Fibroblast of lung (primary cell): ENCODE data around the gene TDRD7.

Experiments
- CTCF ChIP-seq, 2 donors: IDR thresholded peaks in 1 of 2; conservative IDR thresholded peaks in 1 of 2; 1 replicate in 1 of 2; 2 replicates in 1 of 2; pipeline ENCODE4 v1.5.1; 2011 to 2012; ENCODE audit warnings: low read length in 2 of 2, control low read depth in 1 of 2, inconsistent platforms in 1 of 2, low read depth in 1 of 2, mild to moderate bottlenecking in 1 of 2
- EZH2 ChIP-seq: IDR thresholded peaks from 2 replicates; pipeline ENCODE4 v1.5.1; 2012; ENCODE audit warnings: low read length, control low read depth, mild to moderate bottlenecking; ENCODE audit errors: missing control alignments

DNA sequence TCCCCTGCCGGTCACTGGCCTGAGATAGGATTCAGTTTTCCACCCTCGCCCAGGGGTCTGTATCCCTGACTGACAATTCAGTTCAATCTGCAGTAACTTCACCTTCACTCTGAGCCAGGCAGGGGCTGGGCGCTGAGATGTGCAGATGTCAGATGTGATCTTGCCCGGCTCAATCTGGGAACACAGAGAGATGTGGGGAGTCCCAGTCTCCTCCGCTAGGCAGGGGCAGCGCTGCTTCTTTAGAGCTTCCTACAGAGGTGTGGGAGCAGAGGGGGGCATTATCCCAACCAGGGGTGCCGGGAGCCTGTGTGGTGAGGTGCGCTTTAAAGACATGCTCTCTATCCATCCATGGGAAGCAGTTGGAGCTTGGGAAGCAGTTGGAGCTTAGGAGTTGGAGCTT is 104.2 kb downstream of the TDRD7 start:
- TF ChIP-seq CTCF (conservative IDR thresholded peaks at IDR 0.05 in 1 of 2, IDR thresholded peaks at IDR 0.05 in 1 of 2; ENCODE audit: low read depth in 1 of 2, low read length in 2 of 2) (no peak), EZH2 (no peak)
